WTC11 (cell line): ENCODE data around the gene GCM1.

Experiments used
- CTCF ChIP-seq: fragments of 200-600 bp; IDR thresholded peaks from 2 replicates; pipeline ENCODE4 v1.8.0; 2022; ENCODE audit warnings: antibody characterized with exemption
- HMGXB4 ChIP-seq: sonication (generic); formaldehyde crosslinking; IDR thresholded peaks from 2 replicates; pipeline ENCODE4 v1.8.1; 2023; ENCODE audit warnings: mild to moderate bottlenecking, moderate library complexity, missing genetic modification reagents
- MAX ChIP-seq: sonication (generic); formaldehyde crosslinking; IDR thresholded peaks from 2 replicates; pipeline ENCODE4 v1.8.0; 2022; ENCODE audit warnings: mild to moderate bottlenecking, missing genetic modification reagents
- RELA ChIP-seq: sonication (generic); formaldehyde crosslinking; IDR thresholded peaks from 2 replicates; pipeline ENCODE4 v1.8.1; 2022; ENCODE audit warnings: missing genetic modification reagents, mild to moderate bottlenecking, borderline replicate concordance
- SP1 ChIP-seq: sonication (generic); formaldehyde crosslinking; conservative IDR thresholded peaks from 2 replicates; pipeline ENCODE4 v1.8.1; 2022; ENCODE audit warnings: missing genetic modification reagents
- ZNF121 ChIP-seq: sonication (generic); formaldehyde crosslinking; IDR thresholded peaks from 2 replicates; pipeline ENCODE4 v1.8.0; 2023; ENCODE audit warnings: missing genetic modification reagents
- ZNF281 ChIP-seq: sonication (generic); formaldehyde crosslinking; IDR thresholded peaks from 2 replicates; pipeline ENCODE4 v1.8.0; 2023; ENCODE audit warnings: mild to moderate bottlenecking, missing genetic modification reagents

GRCh38 chr6:53130569-53131290, 17.9 kb downstream of the GCM1 start:
- TF ChIP-seq CTCF (no peak), HMGXB4 (CRISPR knock-in tag) (no peak), RELA (CRISPR knock-in tag) (no peak), SP1 (CRISPR knock-in tag) (no peak), MAX (no peak), ZNF121 (CRISPR knock-in tag) (no peak), ZNF281 (CRISPR knock-in tag) (no peak)
